Measurements from ENCODE around the gene MCAM. TPM values are rescaled to one million over a fixed set of nuclear protein-coding genes. Genes with fewer than 3 reads are reported as not detected.
A peak's percentile ranks its signal among the peaks of the same experiment; 100 is the strongest.

Gene MCAM
- total and polyA plus RNA-seq, 2 of the 8 experiments (the other 6 are each of a cell fraction or from before 2014, with no cell fraction given): 22.4 to 32.2 TPM

DNA sequence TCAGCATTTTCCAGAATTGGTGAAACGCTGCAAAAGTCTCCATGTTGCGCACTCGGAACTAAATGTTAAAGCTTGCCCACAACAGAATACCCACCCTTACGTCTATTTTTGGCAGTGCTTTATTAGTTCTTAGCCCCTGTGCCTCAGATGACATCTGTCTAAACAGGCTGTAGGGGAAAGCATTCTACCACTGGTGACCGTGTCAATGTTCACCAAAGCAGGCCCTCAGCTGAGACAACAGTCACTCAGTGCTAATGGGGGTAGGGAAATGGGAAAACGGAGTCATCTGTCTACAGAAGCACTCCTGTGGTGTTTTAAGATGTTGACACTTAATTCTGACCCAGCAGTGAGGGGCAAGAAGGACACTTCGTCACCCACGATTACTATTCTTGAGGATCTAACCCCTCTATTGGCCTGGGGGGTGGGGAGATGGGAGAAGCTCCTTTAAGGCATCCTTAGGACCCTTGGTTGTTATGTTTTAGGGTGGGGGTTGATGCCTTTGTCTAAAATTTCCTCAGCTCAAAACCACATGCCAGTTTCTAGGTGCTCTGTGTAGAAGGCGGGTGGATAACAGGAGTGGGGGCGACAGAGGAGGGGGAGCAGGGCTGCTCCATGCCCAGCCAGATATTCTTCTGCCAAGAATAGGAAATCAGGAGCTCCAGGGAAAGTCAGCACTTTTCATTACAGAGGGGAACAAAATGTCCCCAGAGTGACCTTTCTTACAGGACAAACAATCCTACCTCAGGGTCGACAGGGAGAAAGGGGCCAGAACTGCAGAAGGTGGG, 45.2 kb upstream of the MCAM start:
- Histone ChIP-seq H3K9ac (replicated peaks in 1 of 4; ENCODE audit: extremely low read depth in 1 of 4, low read depth in 3 of 4, low read length in 3 of 4) (no peak overlapping the region), H3K56ac (replicated peaks; ENCODE audit: insufficient read length, low read depth, low read length) (no peak overlapping the region), H3K36me3 (ENCODE audit: control insufficient read depth in 2 of 4, insufficient read depth in 4 of 4, low read length in 3 of 4) (peaks cover 0 to 6% (median 5%) of the 10 kb centered on the region in 4 experiments; a peak in 3 of 8 replicates), H4K91ac (replicated peaks; ENCODE audit: insufficient read length, low read length) (no peak overlapping the region), H3K4ac (replicated peaks; ENCODE audit: insufficient read length, low read depth, low read length) (no peak overlapping the region), H2BK120ac (replicated peaks; ENCODE audit: low read depth, low read length) (no peak overlapping the region), H3K79me2 (ENCODE audit: control insufficient read depth in 1 of 2, insufficient read depth in 2 of 2, low read length in 2 of 2) (no peaks in the 10 kb centered on the region), H4K5ac (ENCODE audit: insufficient read length, low read depth, low read length) (no peak overlapping the region), H3K4me3 (ENCODE audit: extremely low read depth in 1 of 4, insufficient read depth in 2 of 4, low read depth in 3 of 4, low read length in 4 of 4) (peak overlapping the region in 1 of 4 experiments; percentile 1; a peak in 1 of 8 replicates), H2BK15ac (ENCODE audit: low read length) (peak overlapping the region; percentile 90; the same call in 1 of the 2 replicates), H3K14ac (ENCODE audit: insufficient read length) (no peak overlapping the region), H3K79me1 (ENCODE audit: low read depth, low read length) (no peaks in the 10 kb centered on the region; the same call in 1 of the 2 replicates), H3K27me3 (replicated peaks in 1 of 4; ENCODE audit: control insufficient read depth in 3 of 4, extremely low read depth in 1 of 4, insufficient read depth in 3 of 4, low read length in 3 of 4) (peaks cover 18 to 37% (median 32%) of the 10 kb centered on the region in 4 experiments), H3K23me2 (ENCODE audit: low read depth, low read length) (peaks cover 4% of the 10 kb centered on the region; the same call in 1 of the 2 replicates), H2BK5ac (ENCODE audit: low read depth, low read length) (no peak overlapping the region), H2BK12ac (ENCODE audit: low read depth, low read length) (no peak overlapping the region), H2AK5ac (ENCODE audit: low read depth, low read length) (no peak overlapping the region), H4K8ac (ENCODE audit: extremely low read depth, insufficient read depth, low read length) (no peak overlapping the region), H2BK20ac (ENCODE audit: low read length) (no peak overlapping the region), H2AFZ (ENCODE audit: low read length) (no peak overlapping the region), H3K18ac (ENCODE audit: extremely low read depth, low read length) (no peak overlapping the region), H3K23ac (ENCODE audit: insufficient read length) (no peak overlapping the region), H3K27ac (ENCODE audit: low read depth, low read length) (no peak overlapping the region), H3K9me3 (ENCODE audit: insufficient read depth in 2 of 2, low read depth in 1 of 2, low read length in 1 of 2) (no peaks in the 10 kb centered on the region; a peak in 1 of 4 replicates), H3K4me2 (ENCODE audit: insufficient read depth in 1 of 2, low read depth in 2 of 2, low read length in 2 of 2) (peak overlapping the region; percentile 22 to 71; a peak in 3 of 4 replicates), H3K4me1 (replicated peaks in 1 of 4; ENCODE audit: control insufficient read depth in 3 of 4, insufficient read depth in 4 of 4, low read length in 3 of 4) (peaks cover 12 to 23% (median 20%) of the 10 kb centered on the region in 4 experiments), H4K20me1 (replicated peaks in 1 of 2; ENCODE audit: control insufficient read depth in 1 of 2, insufficient read depth in 2 of 2, low read length in 2 of 2) (peaks cover 4 to 23% of the 10 kb centered on the region in 2 experiments)
- CTCF ChIA-PET (ENCODE audit: partially characterized antibody): interaction anchor here (0.7 to 10.9 kb wide), 15 partner anchors 9 to 208 kb away, joined by 3 to 474 read pairs (median 5); partner anchors contain the start of genes C1QTNF5, RNF26 and USP2
- DNase-seq (ENCODE audit: low read depth in 1 of 2, low spot score in 2 of 2) (no peak), FAIRE-seq (no peak)
- POLR2A ChIA-PET (ENCODE audit: partially characterized antibody): interaction anchor here (1.0 to 3.7 kb wide), 6 partner anchors 9 to 113 kb away, joined by 3 to 32 read pairs (median 4); partner anchors contain the start of genes C1QTNF5 and USP2
- WGBS, 2 experiments (ENCODE audit: extremely low coverage in 1 of 2, insufficient coverage in 1 of 2, insufficient read length in 1 of 2, insufficient replicate concordance in 2 of 2, low coverage in 1 of 2, low lambda C conversion rate in 2 of 2, missing lambda C conversion rate in 1 of 2): 78% methylated on average over 11 of the region's 11 CpGs; no CpG with 5 or more reads in 1 of the 2 experiments
- TF ChIP-seq SIN3A (conservative IDR thresholded peaks at IDR 0.05 in 1 of 2, IDR thresholded peaks at IDR 0.05 in 1 of 2; ENCODE audit: low read depth in 1 of 2, low read length in 2 of 2): no peak
- no peak for TF ChIP-seq RFX5 (IDR thresholded peaks at IDR 0.05; ENCODE audit: borderline replicate concordance, low read depth, low read length)
